Measurements from ENCODE around the gene COMMD6.

- TF ChIP-seq RARB (CRISPR knock-in tag; IDR thresholded peaks at IDR 0.05) (no peak), ZFP3 (CRISPR knock-in tag; IDR thresholded peaks at IDR 0.05) (no peak), TSHZ2 (CRISPR knock-in tag; IDR thresholded peaks at IDR 0.05) (no peak), CSDC2 (CRISPR knock-in tag; IDR thresholded peaks at IDR 0.05) (no peak), PATZ1 (CRISPR knock-in tag; IDR thresholded peaks at IDR 0.05; ENCODE audit: borderline replicate concordance) (no peak), ISL1 (CRISPR knock-in tag; IDR thresholded peaks at IDR 0.05) (no peak), ESRRG (CRISPR knock-in tag; IDR thresholded peaks at IDR 0.05) (no peak)
Observed at GRCh38 chr13:75485286-75486062, 52.2 kb downstream of the COMMD6 start.

Measured in SK-N-SH treated with all-trans-retinoic acid at 6 μM for 48 hours (cell line).